HG02588 (cell line): ENCODE measurements around the gene CEP70.
"Not testable (repeated sequence)": the region's sequence is repeated elsewhere in the genome, so short reads cannot be mapped to it uniquely, and the experiment has no call there.

ENCODE experiments used
- ATAC-seq: cut with Tn5 transposase; IDR thresholded peaks from one replicate; pipeline ENCODE4 v1.9.1; 2021; ENCODE audit warnings: mild to moderate bottlenecking, moderate library complexity; ENCODE audit not compliant: unreplicated experiment

CEP70 gene

DNA sequence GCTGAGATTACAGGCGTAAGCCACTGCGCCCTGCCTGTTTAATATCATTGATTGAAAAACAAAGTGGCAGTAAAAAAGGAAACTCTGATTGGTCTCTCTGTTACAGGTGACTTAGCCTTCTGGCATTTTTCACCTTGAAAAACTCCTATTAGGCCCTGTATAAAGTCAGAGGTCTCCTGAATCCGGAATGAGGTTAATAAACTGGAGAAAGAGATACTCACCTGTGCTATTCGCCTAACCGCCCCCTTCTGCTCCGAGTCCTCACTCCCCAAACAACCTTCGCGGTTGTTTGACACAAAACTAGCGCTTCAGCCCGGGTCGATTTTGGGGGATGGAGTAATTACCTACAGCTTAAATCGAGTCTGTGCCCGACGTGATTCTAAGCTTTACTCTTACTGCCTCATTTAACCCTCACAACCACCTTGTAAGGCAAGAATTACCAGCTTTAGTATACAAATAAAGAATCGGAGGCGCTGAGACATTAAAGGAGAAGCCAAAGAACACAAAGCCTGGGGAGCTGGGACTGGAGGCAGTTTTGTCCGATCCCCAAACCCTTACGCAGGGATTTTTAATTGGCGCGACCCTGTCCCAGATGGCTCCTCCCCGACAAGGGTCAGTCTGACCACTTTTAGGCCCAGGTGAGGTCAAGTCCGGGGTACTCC lies 441 bp downstream of the CEP70 start:
- no peak for ATAC-seq

GRCh38 chr3:138591392-138591791 lies 2.7 kb downstream of the CEP70 start:
- no peak for ATAC-seq

GRCh38 chr3:138588445-138588844 lies 5.6 kb downstream of the CEP70 start:
- no peak for ATAC-seq

DNA sequence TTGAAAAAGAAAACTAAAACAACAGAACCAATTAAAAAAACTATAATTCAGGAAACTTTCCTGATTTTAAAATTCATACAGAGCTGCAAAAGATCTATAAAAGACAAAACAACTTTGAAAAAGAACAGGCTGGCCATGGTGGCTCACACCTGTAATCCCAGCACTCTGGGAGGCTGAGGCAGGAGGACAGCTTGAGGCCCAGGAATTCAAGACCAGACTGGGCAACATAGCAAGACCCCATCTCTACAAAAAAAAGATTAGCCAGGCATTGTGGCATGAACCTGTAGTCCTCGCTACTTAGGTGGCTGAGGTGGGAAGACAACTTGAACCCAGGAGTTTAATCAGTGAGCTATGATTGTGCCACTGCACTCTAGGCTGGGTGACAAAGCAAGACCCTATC lies 6.7 kb downstream of the CEP70 start:
- ATAC-seq: no peak

GRCh38 chr3:138578961-138579574 lies 15.0 kb downstream of the CEP70 start:
- no peak for ATAC-seq

DNA sequence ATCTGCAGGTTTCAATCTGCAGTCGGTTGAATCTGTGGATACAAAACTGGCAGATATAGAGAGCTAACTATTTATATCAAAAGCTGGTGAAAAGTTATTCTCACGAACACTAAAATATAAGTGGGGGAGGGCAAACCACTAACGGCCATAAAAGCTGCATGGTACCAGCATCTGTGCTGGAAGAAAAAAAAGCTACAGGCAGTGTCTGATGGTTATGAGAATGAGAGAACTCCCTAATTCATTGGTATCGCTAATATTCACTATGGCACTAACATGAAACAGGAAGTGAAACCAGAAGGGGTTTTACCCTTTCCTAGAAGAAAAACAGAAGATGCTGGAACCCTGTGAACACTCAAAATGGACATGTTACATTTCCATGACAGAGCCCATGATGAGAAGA lies 15.9 kb downstream of the CEP70 start:
- peak; percentile 86 for ATAC-seq

DNA sequence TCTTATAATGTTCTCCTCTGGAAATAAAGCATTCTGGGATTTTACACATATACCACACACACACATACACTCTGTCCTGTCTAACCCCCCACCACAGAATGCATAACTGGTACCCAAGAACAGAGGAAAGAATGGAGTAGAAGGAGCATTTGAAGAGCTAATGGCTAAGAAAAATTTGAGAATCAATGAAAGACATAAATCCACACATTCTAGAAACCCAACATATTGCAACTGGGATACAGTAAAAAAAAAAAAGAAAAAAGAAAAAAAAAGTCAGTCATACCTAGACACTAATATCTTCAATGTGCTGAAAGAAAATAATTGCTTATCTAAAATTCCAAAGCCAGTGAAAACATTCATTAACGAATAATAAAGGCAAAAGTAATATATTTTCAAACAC lies 20.9 kb downstream of the CEP70 start:
- ATAC-seq: no peak

DNA sequence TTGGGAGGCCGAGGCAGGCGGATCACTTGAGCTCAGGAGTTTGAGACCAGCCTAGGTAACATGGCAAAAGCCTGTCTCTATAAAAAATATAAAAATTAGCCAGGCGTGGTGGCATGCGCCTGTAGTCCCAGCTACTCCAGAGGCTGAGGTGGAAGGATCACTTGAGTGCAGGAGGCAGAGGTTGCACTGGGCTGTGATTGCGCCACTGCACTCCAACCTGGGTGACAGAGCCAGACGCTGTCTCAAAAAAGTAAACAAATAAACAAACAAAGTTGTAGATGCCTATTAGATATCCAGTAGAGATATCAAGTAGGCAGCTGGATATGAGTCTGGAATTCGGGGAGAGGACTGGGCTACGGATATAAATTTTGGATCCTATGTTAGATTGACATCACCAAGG lies 24.4 kb downstream of the CEP70 start:
- not testable (repeated sequence) for ATAC-seq

GRCh38 chr3:138569090-138569489 lies 25.0 kb downstream of the CEP70 start:
- ATAC-seq: no peak

DNA sequence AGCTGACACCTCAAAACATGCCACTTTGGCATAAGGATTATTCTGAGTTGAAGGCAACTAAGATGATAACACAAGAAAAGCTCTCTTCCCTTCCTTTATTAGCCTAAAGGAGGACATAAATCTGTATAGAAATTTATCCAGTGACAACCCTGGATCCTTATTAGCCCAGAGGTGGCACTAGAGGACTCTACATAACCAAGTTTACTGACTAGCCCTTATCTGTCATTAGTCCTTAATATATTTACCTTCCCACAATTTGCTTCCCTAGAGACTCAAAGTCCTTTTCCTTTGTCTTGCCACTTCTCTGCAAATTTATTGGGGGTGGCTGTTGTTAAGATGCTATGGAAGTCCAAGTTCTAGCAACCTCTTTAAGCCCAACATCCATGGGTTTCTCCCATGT lies 26.7 kb downstream of the CEP70 start:
- ATAC-seq: no peak

DNA sequence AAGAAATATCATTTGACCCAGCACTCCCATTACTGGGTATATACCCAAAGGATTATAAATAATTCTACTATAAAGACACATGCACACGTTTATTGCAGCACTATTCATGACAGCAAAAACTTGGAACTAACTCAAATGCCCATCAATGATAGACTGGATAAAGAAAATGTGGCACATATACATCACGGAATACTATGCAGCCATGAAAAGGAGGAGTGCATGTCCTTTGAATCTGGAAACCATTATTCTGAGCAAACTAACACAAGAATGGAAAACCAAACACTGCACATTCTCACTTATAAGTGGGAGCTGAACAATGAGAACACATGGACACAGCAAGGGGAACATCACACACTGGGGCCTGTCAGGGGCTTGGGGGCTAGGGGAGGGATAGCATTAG lies 27.8 kb downstream of the CEP70 start:
- ATAC-seq: not testable (repeated sequence)

DNA sequence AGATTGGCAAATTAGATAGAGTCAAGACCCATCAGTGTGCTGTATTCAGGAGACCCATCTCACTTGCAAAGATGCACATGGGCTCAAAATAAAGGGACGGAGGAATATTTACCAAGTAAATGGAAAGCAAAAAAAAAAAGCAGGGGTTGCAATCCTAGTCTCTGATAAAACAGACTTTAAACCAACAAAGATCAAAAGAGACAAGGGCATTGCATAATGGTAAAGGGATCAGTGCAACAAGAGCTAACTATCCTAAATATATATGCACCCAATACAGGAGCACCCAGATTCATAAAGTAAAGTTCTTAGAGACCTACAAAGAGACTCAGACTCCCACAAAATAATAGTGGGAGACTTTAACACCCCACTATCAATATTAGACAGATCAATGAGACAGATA lies 31.2 kb downstream of the CEP70 start:
- not testable (repeated sequence) for ATAC-seq

GRCh38 chr3:138560501-138560900 lies 33.6 kb downstream of the CEP70 start:
- no peak for ATAC-seq

- no peak for ATAC-seq
These were observed 34.9 kb downstream of the CEP70 start for GRCh38 chr3:138559134-138559533.

DNA sequence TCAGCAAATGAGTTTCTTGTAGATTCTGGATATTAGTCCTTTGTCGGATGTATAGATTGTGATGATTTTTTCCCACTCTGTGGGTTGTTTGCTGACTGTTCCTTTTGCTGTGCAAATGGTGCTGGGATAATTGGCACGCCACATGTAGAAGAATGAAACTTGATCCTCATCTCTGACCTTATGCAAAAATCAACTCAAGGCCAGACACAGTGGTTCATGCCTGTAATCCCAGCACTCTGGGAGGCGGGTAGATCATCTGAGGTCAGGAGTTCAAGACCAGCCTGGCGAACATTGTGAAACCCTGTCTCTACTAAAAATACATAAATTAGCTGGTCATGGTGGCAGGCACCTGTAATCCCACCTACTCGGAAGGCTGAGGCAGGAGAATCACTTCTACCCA lies 39.3 kb downstream of the CEP70 start:
- not testable (repeated sequence) for ATAC-seq

DNA sequence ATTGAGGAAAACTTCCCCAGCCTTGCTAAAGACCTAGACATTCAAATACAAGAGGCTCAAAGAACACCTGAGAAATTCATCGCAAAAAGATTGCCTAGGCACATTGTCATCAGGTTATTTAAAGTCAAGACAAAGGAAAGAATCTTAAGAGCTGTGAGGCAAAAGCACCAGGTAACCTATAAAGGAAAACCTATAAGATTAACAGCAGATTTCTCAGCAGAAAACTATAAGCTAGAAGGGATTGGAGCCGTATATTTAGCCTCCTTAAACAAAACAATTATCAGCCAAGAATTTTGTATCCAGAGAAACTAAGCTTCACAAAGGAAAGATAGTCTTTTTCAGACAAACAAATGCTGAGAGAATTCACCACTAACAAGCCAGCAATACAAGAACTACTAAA lies 43.1 kb downstream of the CEP70 start:
- not testable (repeated sequence) for ATAC-seq

DNA sequence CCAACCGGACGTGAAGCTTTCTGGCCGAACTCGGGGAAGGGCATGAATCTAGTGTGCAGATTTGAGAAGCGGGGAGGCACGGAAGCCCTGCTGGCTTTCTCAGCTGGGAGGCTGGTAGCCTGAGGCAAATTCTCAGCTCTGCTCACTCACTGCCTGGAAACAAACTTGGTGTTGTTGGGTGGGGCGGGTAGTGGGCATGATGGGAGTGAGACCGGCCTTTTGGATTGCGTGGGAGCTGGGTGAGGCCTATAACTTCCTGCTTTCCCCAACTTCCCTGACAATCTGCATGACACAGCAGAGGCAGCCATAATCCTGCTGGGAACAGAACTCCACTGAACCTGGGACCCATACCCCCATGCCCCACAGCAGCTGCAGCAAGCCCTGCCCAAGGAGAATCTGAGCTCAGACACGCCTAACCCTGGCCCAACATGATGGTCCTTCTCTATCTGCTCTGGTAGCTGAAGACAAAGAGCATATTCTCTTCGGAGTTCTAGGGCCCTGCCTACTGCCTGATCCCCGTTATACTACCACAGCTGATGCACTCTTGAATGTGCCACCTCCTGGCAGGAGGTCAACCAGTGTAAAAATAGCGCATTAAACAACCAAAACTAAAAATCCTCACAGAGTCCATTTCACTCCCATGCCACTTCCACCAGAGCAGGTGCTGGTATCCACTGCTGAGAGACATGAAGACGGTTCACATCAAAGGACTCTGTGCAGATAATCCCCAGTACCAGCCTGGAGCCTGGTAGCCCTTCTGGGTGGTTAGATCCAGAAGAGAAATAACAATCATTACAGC lies 44.7 kb downstream of the CEP70 start:
- no peak for ATAC-seq

- ATAC-seq: no peak
These were observed 46.6 kb downstream of the CEP70 start for GRCh38 chr3:138547342-138547975.

- ATAC-seq: no peak
These were observed 49.5 kb downstream of the CEP70 start for GRCh38 chr3:138544546-138544945.

DNA sequence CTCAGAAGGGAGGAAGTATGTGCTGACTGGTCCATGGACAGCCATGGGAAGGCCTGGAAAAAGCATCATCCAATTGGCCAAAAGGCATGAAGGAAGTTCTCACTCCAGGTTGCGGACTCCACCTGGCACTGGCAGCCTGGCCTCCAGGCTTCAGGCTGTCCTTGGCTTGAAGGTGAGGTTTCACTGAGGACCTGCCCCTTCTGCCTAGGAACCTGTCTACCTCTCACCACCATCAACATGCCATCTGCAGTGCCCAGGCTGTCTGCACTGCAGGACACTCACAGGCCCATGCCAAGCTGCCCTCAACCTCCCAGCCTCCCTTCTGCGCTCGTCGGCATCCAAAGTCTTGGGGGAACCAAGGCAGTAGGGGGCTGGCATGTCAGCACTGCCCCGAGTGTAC lies 51.1 kb downstream of the CEP70 start:
- ATAC-seq: no peak

DNA sequence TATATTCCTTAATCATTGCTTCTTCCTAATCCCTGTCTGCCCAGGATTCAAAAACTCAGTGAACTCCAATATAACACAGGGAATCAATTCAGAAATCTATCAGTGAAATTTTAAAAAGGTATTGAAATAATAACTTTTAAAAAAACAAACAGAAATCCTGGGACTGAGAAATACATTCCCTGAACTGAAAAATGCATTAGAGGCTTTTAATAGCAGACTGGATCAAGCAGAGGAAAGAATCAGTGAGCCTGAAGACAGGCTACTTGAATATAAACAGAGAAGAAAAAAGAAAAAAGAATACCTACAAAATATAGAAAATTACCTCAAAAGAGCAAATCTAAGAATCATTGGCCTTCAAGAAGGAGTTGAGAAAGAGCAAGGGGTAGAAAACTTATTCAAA lies 54.7 kb downstream of the CEP70 start:
- no peak for ATAC-seq

DNA sequence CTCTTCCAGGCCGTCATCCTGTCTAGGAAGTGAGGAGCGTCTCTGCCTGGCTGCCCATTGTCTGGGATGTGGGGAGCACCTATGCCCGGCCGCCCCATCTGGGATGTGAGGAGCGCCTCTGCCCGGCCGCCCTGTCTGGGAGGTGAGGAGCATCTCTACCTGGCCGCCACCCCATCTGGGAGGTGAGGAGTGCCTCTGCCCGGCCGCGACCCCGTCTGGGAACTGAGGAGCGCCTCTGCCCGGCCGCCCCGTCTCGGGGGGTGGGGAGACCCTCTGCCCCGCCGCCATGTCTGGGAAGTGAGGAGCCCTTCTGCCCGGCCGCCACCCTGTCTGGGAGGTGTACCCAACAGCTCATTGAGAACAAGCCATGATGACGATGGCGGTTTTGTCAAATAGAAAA lies 72.6 kb downstream of the CEP70 start:
- ATAC-seq: not testable (repeated sequence)
